HG03575 (cell line): ENCODE results near the gene RRM2.
A peak's percentile ranks its signal among the peaks of the same experiment; 100 is the strongest.

ENCODE experiments used
- ATAC-seq: cut with Tn5 transposase; IDR thresholded peaks from one replicate; pipeline ENCODE4 v1.9.1; 2021; ENCODE audit not compliant: unreplicated experiment, insufficient number of reproducible peaks, low FRiP score; ENCODE audit errors: extremely low read depth

The RRM2 gene

GRCh38 chr2:10122500-10123280 is at the start of gene RRM2:
TSS of gene RRM2 (plus strand) at chr2:10122739. CDS start at chr2:10122799, 60 bp downstream.
- peak; percentile 41 for ATAC-seq

- no peak for ATAC-seq
Observed at GRCh38 chr2:10073706-10074105, 48.8 kb upstream of the RRM2 start.

GRCh38 chr2:10075101-10075500 is 47.4 kb upstream of the RRM2 start:
- no peak for ATAC-seq

- ATAC-seq, result no peak
Observed at GRCh38 chr2:10075571-10076209, 46.8 kb upstream of the RRM2 start.

GRCh38 chr2:10076511-10076910 is 46.0 kb upstream of the RRM2 start:
- ATAC-seq, result no peak

GRCh38 chr2:10076988-10077527 is 45.5 kb upstream of the RRM2 start:
- ATAC-seq, result no peak

GRCh38 chr2:10078001-10078400 is 44.5 kb upstream of the RRM2 start:
- ATAC-seq, result no peak

- no peak for ATAC-seq
Observed at GRCh38 chr2:10078704-10079265, 43.8 kb upstream of the RRM2 start.

- ATAC-seq, result no peak
Observed at GRCh38 chr2:10079266-10079869, 43.2 kb upstream of the RRM2 start.

- no peak for ATAC-seq
Observed at GRCh38 chr2:10079870-10080535, 42.5 kb upstream of the RRM2 start, which contains the start of gene CYS1. TSS of gene CYS1 (minus strand) at chr2:10080411. CDS start at chr2:10080223, 188 bp downstream.

- ATAC-seq, result no peak
Observed at GRCh38 chr2:10080536-10081304, 41.8 kb upstream of the RRM2 start.

- no peak for ATAC-seq
Observed at GRCh38 chr2:10083046-10083445, 39.5 kb upstream of the RRM2 start.

GRCh38 chr2:10083692-10084211 is 38.8 kb upstream of the RRM2 start:
- no peak for ATAC-seq

- ATAC-seq, result no peak
Observed at GRCh38 chr2:10084223-10084865, 38.2 kb upstream of the RRM2 start.

GRCh38 chr2:10085043-10085667 is 37.4 kb upstream of the RRM2 start:
- no peak for ATAC-seq

GRCh38 chr2:10085668-10086059 is 36.9 kb upstream of the RRM2 start:
- no peak for ATAC-seq

- no peak for ATAC-seq
Observed at GRCh38 chr2:10086950-10087349, 35.6 kb upstream of the RRM2 start.
